GM12878 (cell line): Measurements from ENCODE around the gene BORCS6. TPM values are rescaled to one million over a fixed set of nuclear protein-coding genes. Genes with fewer than 3 reads are reported as not detected.
A peak's percentile ranks its signal among the peaks of the same experiment; 100 is the strongest.

Experiments
- ASH2L ChIP-seq: fragments of 300-600, 200-600 bp; sonication (generic); IDR thresholded peaks from 2 replicates; pipeline ENCODE4 v1.6.1; 2017; ENCODE audit warnings: low read depth, mild to moderate bottlenecking, borderline replicate concordance
- BCLAF1 ChIP-seq: fragments of 450-650 bp; IDR thresholded peaks from 2 replicates; pipeline ENCODE4 v1.6.1; 2017; ENCODE audit warnings: antibody characterized with exemption, mild to moderate bottlenecking, moderate library complexity
- BMI1 ChIP-seq: fragments of 450-650 bp; IDR thresholded peaks from 2 replicates; pipeline ENCODE4 v1.6.1; 2016; ENCODE audit warnings: mild to moderate bottlenecking, moderate library complexity, borderline replicate concordance
- CBFB ChIP-seq: IDR thresholded peaks from 2 replicates; pipeline ENCODE4 v1.6.1; 2016; ENCODE audit warnings: antibody characterized with exemption, low read depth
- E2F4 ChIP-seq: IDR thresholded peaks from 2 replicates; pipeline ENCODE4 v1.6.1; 2012; ENCODE audit warnings: low read depth, low read length, improper control_type of control experiment
- EP300 ChIP-seq, 2 experiments: fragments of 150-350 bp in 1 of 2; IDR thresholded peaks; 2 replicates each; pipeline ENCODE4 v1.6.1; 2011 to 2012; ENCODE audit warnings: low read depth in 2 of 2, low read length in 2 of 2, borderline replicate concordance in 1 of 2, improper control_type of control experiment in 1 of 2, inconsistent platforms in 1 of 2; ENCODE audit not compliant: control insufficient read depth in 1 of 2
- HSF1 ChIP-seq: fragments of 150-350 bp; IDR thresholded peaks from 2 replicates; pipeline ENCODE4 v1.6.1; 2014; ENCODE audit warnings: mild to moderate bottlenecking, low read depth, low read length
- JUND ChIP-seq: IDR thresholded peaks from 2 replicates; pipeline ENCODE4 v1.6.1; 2012; ENCODE audit warnings: low read depth, mild to moderate bottlenecking, low read length, improper control_type of control experiment, moderate library complexity
- KLF5 ChIP-seq: fragments of 450-650 bp; IDR thresholded peaks from 2 replicates; pipeline ENCODE4 v1.6.1; 2014; ENCODE audit warnings: mild to moderate bottlenecking; ENCODE audit not compliant: partially characterized antibody
- MEF2A ChIP-seq: IDR thresholded peaks from 2 replicates; pipeline ENCODE4 v1.6.1; 2011; ENCODE audit warnings: low read depth, mild to moderate bottlenecking, low read length, moderate library complexity; ENCODE audit not compliant: insufficient read depth
- MTA2 ChIP-seq: fragments of 450-650 bp; IDR thresholded peaks from 2 replicates; pipeline ENCODE4 v1.6.1; 2016; ENCODE audit warnings: low read depth, mild to moderate bottlenecking, moderate library complexity
- NFYB ChIP-seq: IDR thresholded peaks from 2 replicates; pipeline ENCODE4 v1.6.1; 2011; ENCODE audit warnings: low read depth, mild to moderate bottlenecking, low read length, improper control_type of control experiment, moderate library complexity; ENCODE audit not compliant: insufficient read depth
- NR2C1 ChIP-seq: fragments of 450-650 bp; IDR thresholded peaks from 2 replicates; pipeline ENCODE4 v1.6.1; 2017; ENCODE audit warnings: antibody characterized with exemption, mild to moderate bottlenecking, moderate library complexity
- POLR2A ChIP-seq: IDR thresholded peaks from 2 replicates; pipeline ENCODE4 v1.6.1; 2011; ENCODE audit warnings: low read depth, mild to moderate bottlenecking, low read length
- RAD21 ChIP-seq: IDR thresholded peaks from 2 replicates; pipeline ENCODE4 v1.6.1; 2011; ENCODE audit warnings: mild to moderate bottlenecking, low read depth, low read length, moderate library complexity; ENCODE audit not compliant: insufficient read depth
- RBBP5 ChIP-seq: fragments of 200-600 bp; sonication (generic); conservative IDR thresholded peaks from 2 replicates; pipeline ENCODE4 v1.6.1; 2016
- RELA ChIP-seq: fragments of 450-650 bp; IDR thresholded peaks from 2 replicates; pipeline ENCODE4 v1.8.0; 2014; ENCODE audit warnings: borderline replicate concordance; ENCODE audit not compliant: partially characterized antibody
- SMC3 ChIP-seq: IDR thresholded peaks from 2 replicates; pipeline ENCODE4 v1.6.1; 2011; ENCODE audit warnings: low read length, improper control_type of control experiment, borderline replicate concordance
- SUZ12 ChIP-seq: fragments of 200-600 bp; sonication (generic); IDR thresholded peaks from one replicate; pipeline ENCODE4 v1.6.1; 2018; ENCODE audit warnings: antibody characterized with exemption, mild to moderate bottlenecking; ENCODE audit not compliant: unreplicated experiment
- WRNIP1 ChIP-seq: IDR thresholded peaks from 2 replicates; pipeline ENCODE4 v1.6.1; 2011; ENCODE audit warnings: low read depth, low read length, improper control_type of control experiment, borderline replicate concordance
- ZNF207 ChIP-seq: fragments of 450-650 bp; IDR thresholded peaks from 2 replicates; pipeline ENCODE4 v1.6.1; 2014; ENCODE audit warnings: antibody characterized with exemption, mild to moderate bottlenecking, borderline replicate concordance
- ZNF217 ChIP-seq: fragments of 450-650 bp; IDR thresholded peaks from 2 replicates; pipeline ENCODE4 v1.6.1; 2017; ENCODE audit warnings: antibody characterized with exemption, mild to moderate bottlenecking
- ZNF622 ChIP-seq: fragments of 450-650 bp; IDR thresholded peaks from 2 replicates; pipeline ENCODE4 v1.6.1; 2017; ENCODE audit warnings: mild to moderate bottlenecking, inconsistent platforms
- polyA plus RNA-seq, 11 experiments: library from polyadenylated mRNA; depleted of rRNA in 4 of 11; unstranded in 6 of 11; stranded (reverse) in 5 of 11; fragments of >200 nt; fragmentation: Nextera tagmentation in 4 of 11; fragmentation: Illumina TruSeq in 1 of 11; extraction: Ambion mirVana in 4 of 11; extraction: Trizol in 1 of 11; gene quantifications; 1 replicate in 1 of 11; 2 replicates in 10 of 11; pipeline versions ENCODE4 v1.2.1 to v1.2.3, GENCODE V29; 2011 to 2016; ENCODE audit warnings: inconsistent platforms in 2 of 11, missing spikeins in 2 of 11, low read depth in 1 of 11
- total RNA-seq, 4 experiments: library from RNA; depleted of rRNA in 3 of 4; stranded (reverse); fragments of >200 nt in 3 of 4; fragmentation: Illumina TruSeq in 1 of 4; extraction: Trizol in 1 of 4; gene quantifications; 2 replicates each; pipeline versions ENCODE4 v1.2.1 to v1.2.3, GENCODE V29; 2013 to 2021

The BORCS6 gene
- total and polyA plus RNA-seq, 10 of the 15 experiments (the other 5 are each of a cell fraction or from before 2014, with no cell fraction given): 0.37 to 14.1 (median 6.7) TPM

GRCh38 chr17:8220783-8221662, 31.0 kb upstream of the BORCS6 start (continued):
- TF ChIP-seq ASH2L (no peak), BCLAF1 (no peak), RELA (peak; percentile 62), ZNF622 (no peak), SMC3 (no peak), MTA2 (no peak), RBBP5 (no peak), WRNIP1 (no peak), ZNF207 (no peak), E2F4 (no peak), EP300 (IDR thresholded peaks at IDR 0.05; ENCODE audit: borderline replicate concordance in 1 of 2, control insufficient read depth in 1 of 2, low read depth in 2 of 2, low read length in 2 of 2) (peak in 1 of 2 experiments; percentile 74; a peak in 1 of 4 replicates), NR2C1 (no peak), NFYB (no peak), RAD21 (no peak), ZNF217 (peak; percentile 81), HSF1 (0 out of 2 replicates have a peak, but pooled peaks have one; percentile 44), POLR2A (no peak), BMI1 (no peak), CBFB (peak; percentile 57; the same call in 1 of the 2 replicates), MEF2A (peak; percentile 59; the same call in 1 of the 2 replicates), KLF5 (peak; percentile 54), SUZ12 (no peak), JUND (no peak)
